SU-DHL-6 (cell line): ENCODE data around the gene SLC25A12.

Source experiments
- H2AFZ ChIP-seq: fragments of 200-600 bp; sonication (generic); 2 replicates; pipeline ENCODE4 v1.6.1; 2014; ENCODE audit warnings: low read depth, mild to moderate bottlenecking, moderate library complexity, mixed read lengths, antibody characterized with exemption, low read length; ENCODE audit not compliant: severe bottlenecking
- H3F3A ChIP-seq: fragments of 200-600 bp; shearing (Covaris generic); 2 replicates; pipeline ENCODE4 v1.6.0; 2016; ENCODE audit warnings: antibody characterized with exemption, mild to moderate bottlenecking; ENCODE audit not compliant: insufficient read depth
- H3K27ac ChIP-seq: fragments of 200-600 bp; sonication (generic); 2 replicates; pipeline ENCODE4 v1.5.1; 2016; ENCODE audit warnings: low read depth, mild to moderate bottlenecking, low read length, moderate library complexity, mixed read lengths
- H3K27me3 ChIP-seq: fragments of 200-600 bp; sonication (generic), shearing (Covaris generic); 2 replicates; pipeline ENCODE4 v1.6.0; 2014; ENCODE audit warnings: mild to moderate bottlenecking, low read length
- H3K36me3 ChIP-seq: fragments of 200-600 bp; sonication (generic); 2 replicates; pipeline ENCODE4 v1.6.1; 2014; ENCODE audit warnings: mild to moderate bottlenecking, low read length, mixed read lengths
- H3K4me2 ChIP-seq: fragments of 300-600, 200-600 bp; shearing (Covaris generic), sonication (generic); 2 replicates; pipeline ENCODE4 v1.6.0; 2014; ENCODE audit warnings: low read length, low read depth, mild to moderate bottlenecking; ENCODE audit not compliant: poor library complexity, severe bottlenecking
- H3K4me3 ChIP-seq: fragments of 200-600 bp; sonication (generic); 2 replicates; pipeline ENCODE4 v1.5.1; 2014; ENCODE audit warnings: antibody characterized with exemption, low read length, mild to moderate bottlenecking, mixed read lengths; ENCODE audit not compliant: insufficient read depth, poor library complexity, severe bottlenecking
- H3K79me2 ChIP-seq: fragments of 200-600 bp; sonication (generic); 2 replicates; pipeline ENCODE4 v1.6.1; 2014; ENCODE audit warnings: mild to moderate bottlenecking, low read length, moderate library complexity; ENCODE audit not compliant: insufficient read depth
- H3K9ac ChIP-seq: fragments of 200-600 bp; sonication (generic); 2 replicates; pipeline ENCODE4 v1.7.0; 2014; ENCODE audit warnings: mild to moderate bottlenecking, low read length
- H3K9me2 ChIP-seq: fragments of 200-600 bp; sonication (generic); replicated peaks from 2 replicates; pipeline ENCODE4 v1.6.1; 2014; ENCODE audit warnings: low read length; ENCODE audit not compliant: insufficient read depth
- H3K9me3 ChIP-seq: fragments of 200-600 bp; sonication (generic); 2 replicates; pipeline ENCODE4 v1.6.1; 2014; ENCODE audit warnings: low read length, mixed read lengths; ENCODE audit not compliant: insufficient read depth
- H4K20me1 ChIP-seq: fragments of 200-600 bp; sonication (generic); 2 replicates; pipeline ENCODE4 v1.6.1; 2014; ENCODE audit warnings: low read depth, mild to moderate bottlenecking, antibody characterized with exemption, low read length, moderate library complexity, mixed read lengths
- EZH2phosphoT487 ChIP-seq: fragments of 200-600 bp; sonication (generic), shearing (Covaris generic); conservative IDR thresholded peaks from 2 replicates; pipeline ENCODE4 v1.6.1; 2018; ENCODE audit warnings: mild to moderate bottlenecking, antibody characterized with exemption, low read length, moderate library complexity, mixed read lengths
- TF ChIP-seq, protein P1 (sequence below): fragments of 200-600 bp; sonication (generic); IDR thresholded peaks from one replicate; pipeline ENCODE4 v1.5.1; 2017; ENCODE audit warnings: antibody characterized with exemption, mild to moderate bottlenecking, low read length, moderate library complexity; ENCODE audit not compliant: insufficient read depth, poor library complexity, severe bottlenecking

SLC25A12 gene

GRCh38 chr2:171754254-171754939 lies 139.6 kb downstream of the SLC25A12 start:
- Histone ChIP-seq H3F3A (no peaks in the 10 kb centered on the region), H3K27me3 (no peaks in the 10 kb centered on the region), H2AFZ (no peak overlapping the region), H3K36me3 (0 out of 2 replicates have a peak, but pooled peaks cover 8% of the 10 kb centered on the region), H3K9me2 (no peaks in the 10 kb centered on the region), H3K4me2 (no peak overlapping the region), H3K9me3 (no peaks in the 10 kb centered on the region), H3K9ac (no peak overlapping the region), H3K27ac (no peak overlapping the region), H3K79me2 (no peaks in the 10 kb centered on the region), H4K20me1 (no peaks in the 10 kb centered on the region), H3K4me3 (no peak overlapping the region)
- no peak for TF ChIP-seq EZH2phosphoT487
- TF ChIP-seq, protein P1, sequence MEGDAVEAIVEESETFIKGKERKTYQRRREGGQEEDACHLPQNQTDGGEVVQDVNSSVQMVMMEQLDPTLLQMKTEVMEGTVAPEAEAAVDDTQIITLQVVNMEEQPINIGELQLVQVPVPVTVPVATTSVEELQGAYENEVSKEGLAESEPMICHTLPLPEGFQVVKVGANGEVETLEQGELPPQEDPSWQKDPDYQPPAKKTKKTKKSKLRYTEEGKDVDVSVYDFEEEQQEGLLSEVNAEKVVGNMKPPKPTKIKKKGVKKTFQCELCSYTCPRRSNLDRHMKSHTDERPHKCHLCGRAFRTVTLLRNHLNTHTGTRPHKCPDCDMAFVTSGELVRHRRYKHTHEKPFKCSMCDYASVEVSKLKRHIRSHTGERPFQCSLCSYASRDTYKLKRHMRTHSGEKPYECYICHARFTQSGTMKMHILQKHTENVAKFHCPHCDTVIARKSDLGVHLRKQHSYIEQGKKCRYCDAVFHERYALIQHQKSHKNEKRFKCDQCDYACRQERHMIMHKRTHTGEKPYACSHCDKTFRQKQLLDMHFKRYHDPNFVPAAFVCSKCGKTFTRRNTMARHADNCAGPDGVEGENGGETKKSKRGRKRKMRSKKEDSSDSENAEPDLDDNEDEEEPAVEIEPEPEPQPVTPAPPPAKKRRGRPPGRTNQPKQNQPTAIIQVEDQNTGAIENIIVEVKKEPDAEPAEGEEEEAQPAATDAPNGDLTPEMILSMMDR: no peak

GRCh38 chr2:171747371-171747770 lies 146.7 kb downstream of the SLC25A12 start:
- Histone ChIP-seq H2AFZ (no peak overlapping the region), H3K36me3 (peaks cover 37% of the 10 kb centered on the region; the same call in 1 of the 2 replicates), H3K9me3 (no peaks in the 10 kb centered on the region), H3K79me2 (no peaks in the 10 kb centered on the region), H3F3A (no peaks in the 10 kb centered on the region), H4K20me1 (no peaks in the 10 kb centered on the region), H3K9me2 (no peaks in the 10 kb centered on the region), H3K27ac (no peak overlapping the region), H3K4me2 (no peak overlapping the region), H3K4me3 (no peak overlapping the region), H3K27me3 (no peaks in the 10 kb centered on the region), H3K9ac (no peak overlapping the region)
- TF ChIP-seq EZH2phosphoT487: no peak

GRCh38 chr2:171745806-171746205 lies 148.2 kb downstream of the SLC25A12 start:
- H3K9me2 ChIP-seq: no peaks in the 10 kb centered on the region
- no peaks in the 10 kb centered on the region for H3K79me2 ChIP-seq
- H3K36me3 ChIP-seq: peaks cover 33% of the 10 kb centered on the region; the same call in 1 of the 2 replicates
- no peak overlapping the region for H2AFZ ChIP-seq
- no peaks in the 10 kb centered on the region for H3F3A ChIP-seq
- no peaks in the 10 kb centered on the region for H4K20me1 ChIP-seq
- no peak overlapping the region for H3K4me3 ChIP-seq
- no peak overlapping the region for H3K27ac ChIP-seq
- H3K9ac ChIP-seq: no peak overlapping the region
- no peak overlapping the region for H3K4me2 ChIP-seq
- no peaks in the 10 kb centered on the region for H3K9me3 ChIP-seq
- TF ChIP-seq, protein P1: no peak
- TF ChIP-seq EZH2phosphoT487: no peak
- no peaks in the 10 kb centered on the region for H3K27me3 ChIP-seq

GRCh38 chr2:171745141-171745540 lies 148.9 kb downstream of the SLC25A12 start:
- H3K36me3 ChIP-seq: peaks cover 33% of the 10 kb centered on the region; the same call in 1 of the 2 replicates
- no peaks in the 10 kb centered on the region for H4K20me1 ChIP-seq

More at GRCh38 chr2:171745141-171745540, 148.9 kb downstream of the SLC25A12 start:
- H3K4me3 ChIP-seq: no peak overlapping the region
- no peak overlapping the region for H2AFZ ChIP-seq
- TF ChIP-seq, protein P1: no peak
- no peak for TF ChIP-seq EZH2phosphoT487
- H3K9me2 ChIP-seq: no peaks in the 10 kb centered on the region
- H3F3A ChIP-seq: 0 out of 2 replicates have a peak, but pooled peaks cover 3% of the 10 kb centered on the region
- H3K9ac ChIP-seq: no peak overlapping the region
- no peaks in the 10 kb centered on the region for H3K9me3 ChIP-seq
- H3K27me3 ChIP-seq: no peaks in the 10 kb centered on the region
- no peaks in the 10 kb centered on the region for H3K79me2 ChIP-seq
- H3K4me2 ChIP-seq: no peak overlapping the region
- H3K27ac ChIP-seq: no peak overlapping the region
